T-helper 2 cell (primary cell): Measurements from ENCODE around the gene S100G.
A peak's percentile ranks its signal among the peaks of the same experiment; 100 is the strongest.

Source experiments
- DNase-seq, 5 experiments: peaks; one replicate each; pipeline versions ENCODE4 v3.0.0 to v3.0.0-alpha.2; 2012 to 2022

S100G gene

DNA sequence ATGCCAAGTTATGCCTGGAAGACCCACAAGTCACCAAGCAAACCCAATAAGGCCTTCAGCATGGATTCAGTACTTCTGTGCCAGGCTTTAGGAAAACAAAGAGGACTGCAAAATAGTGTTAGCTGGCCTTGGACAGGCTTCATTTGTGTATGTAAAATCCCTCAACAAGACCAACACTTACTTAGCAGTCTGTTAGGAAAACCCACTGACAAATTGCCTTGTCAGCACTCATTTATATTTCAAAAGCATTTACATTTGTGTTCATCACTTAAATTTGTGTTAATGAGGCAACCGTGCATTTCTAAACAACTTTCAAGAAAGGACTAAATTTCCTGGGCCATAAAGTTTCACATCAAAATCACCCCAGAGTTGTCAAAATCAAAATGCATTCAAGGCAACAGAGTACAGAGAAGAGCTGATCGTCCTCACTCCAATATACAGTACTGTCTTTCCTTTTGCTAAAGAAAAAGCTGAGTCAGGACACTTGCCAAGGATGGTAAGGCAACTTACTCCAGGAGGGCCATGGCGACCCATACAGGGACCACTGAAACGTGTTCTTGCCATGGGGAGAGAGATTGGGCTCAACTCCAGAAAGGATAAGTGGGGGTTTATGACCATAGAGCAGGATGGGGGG lies 1.6 kb downstream of the S100G start:
- DNase-seq, result no peak

DNA sequence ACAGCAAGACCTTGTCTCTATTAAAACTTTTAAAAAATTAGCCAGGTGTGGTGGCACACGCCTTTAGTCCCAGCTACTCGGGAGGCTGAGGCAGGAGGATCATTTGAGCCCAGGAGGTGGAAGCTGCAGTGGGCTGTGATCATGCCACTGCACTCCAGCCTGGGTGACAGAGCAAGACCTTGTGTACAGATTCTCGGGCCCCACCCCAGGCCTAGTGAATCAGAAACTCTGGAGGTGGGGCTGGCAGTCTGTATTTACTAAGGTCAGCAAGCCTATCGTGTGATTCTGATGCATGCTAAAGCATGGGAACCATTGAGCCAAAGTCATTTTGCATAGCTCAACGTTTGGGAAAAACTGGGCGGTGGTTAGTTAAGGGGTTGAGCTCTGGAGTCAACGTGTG lies 3.5 kb downstream of the S100G start:
- no peak for DNase-seq

DNA sequence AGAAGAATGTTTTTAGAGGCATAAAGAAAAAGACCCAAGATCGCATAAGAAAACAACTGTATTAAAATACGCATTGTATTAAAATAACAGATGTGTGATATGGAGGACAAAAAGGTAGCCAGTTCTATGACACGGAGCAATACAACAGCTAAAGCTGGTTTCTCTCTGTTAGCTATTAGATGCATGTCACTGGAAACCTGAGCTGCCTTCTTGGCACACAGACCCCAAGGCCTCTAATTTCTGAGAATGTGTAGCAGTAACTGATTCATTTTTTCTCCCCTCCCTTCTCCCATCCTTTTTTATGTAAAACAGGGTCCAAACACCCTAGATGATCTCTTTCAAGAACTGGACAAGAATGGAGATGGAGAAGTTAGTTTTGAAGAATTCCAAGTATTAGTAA lies 4.1 kb downstream of the S100G start:
- DNase-seq, result no peak

DNA sequence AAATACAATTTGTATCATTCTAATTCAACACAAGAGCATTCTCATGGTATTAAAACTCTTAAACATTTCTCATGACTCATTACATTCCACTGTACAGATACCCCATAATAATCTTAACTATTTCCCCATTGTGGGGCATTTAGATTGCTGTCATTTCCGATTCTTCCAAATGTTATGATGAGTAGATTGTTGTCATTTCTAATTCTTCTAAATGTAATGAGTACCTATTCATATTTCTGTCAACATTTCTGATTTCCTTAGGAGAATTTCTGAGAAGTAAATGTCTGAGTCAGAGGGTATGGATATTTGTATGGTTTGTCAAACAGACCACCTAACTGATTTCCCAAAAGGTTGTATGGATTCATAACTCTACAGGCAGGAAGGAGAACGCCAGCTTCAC lies 8.3 kb downstream of the S100G start:
- no peak for DNase-seq

DNA sequence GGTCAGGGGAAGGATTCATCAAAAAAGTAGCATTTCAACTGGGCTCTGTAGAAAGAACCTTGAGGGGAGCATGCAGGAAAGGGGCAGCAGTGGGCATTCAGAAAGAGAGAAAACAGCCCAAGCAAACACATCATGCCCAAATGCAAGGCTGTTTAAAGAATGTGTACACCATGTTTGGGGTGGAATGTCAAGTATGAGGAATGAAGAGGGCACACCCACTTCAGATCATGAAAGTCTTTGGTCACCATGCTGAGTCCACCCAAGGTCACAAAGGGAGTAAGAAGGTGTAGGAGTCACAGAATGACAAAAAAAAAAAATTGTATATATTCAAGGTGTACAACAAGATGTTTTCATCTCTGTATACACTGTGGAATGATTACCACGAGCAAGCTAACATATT lies 9.4 kb downstream of the S100G start:
- no peak for DNase-seq

DNA sequence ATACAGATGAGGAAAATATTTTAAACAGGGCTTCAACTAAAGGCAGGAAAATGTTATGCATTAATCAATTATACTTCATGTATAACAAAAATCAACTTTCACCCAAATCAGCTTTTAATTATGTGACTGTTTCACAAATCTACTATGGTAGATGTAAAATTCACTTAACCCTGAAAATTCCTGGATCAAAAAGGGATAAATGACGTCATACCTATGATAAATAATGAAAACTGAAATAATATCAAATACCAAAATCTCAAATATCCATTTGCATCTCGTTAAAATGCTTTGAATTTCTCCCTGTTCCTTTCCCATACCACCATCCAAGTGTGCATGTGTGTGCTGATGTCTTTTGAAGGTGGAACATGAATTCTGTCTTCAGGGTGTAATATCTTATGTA lies 11.5 kb downstream of the S100G start:
- no peak for DNase-seq

DNA sequence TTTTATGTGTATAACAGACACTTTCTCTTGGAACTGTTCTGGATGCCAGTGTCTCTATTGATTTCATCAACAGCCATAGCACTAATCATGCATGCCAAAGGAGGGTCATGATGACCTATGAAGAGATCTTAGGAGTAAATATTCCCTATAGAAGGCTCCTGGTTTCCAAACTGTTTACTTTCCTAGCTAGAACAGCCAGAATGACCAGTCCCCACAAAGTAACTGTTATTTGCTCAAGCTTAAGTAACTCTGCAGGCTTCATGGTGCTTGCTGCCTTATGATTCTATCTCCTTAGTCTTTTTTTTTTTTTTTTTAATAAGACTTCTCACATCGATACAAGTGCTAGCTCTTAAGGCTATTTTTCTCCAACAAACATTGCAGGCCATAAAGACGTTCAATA lies 12.4 kb downstream of the S100G start:
- no peak for DNase-seq

DNA sequence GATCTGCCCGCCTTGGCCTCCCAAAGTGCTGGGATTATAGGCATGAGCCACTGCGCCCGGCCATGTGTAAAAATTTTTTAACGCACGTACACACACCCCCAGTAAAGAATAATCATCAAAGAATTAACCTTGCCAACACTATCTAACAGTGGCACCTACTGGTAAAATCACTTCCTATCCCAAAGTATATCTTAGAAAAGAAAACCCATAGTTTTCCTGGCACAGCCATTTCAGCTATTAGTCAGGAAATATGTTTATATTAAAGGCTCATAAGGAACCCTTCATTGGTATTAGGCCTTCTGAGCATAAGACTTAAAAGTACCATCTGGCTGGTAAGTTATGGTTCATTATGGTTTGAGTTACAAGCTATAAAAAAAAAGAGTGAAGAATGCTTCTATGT lies 14.1 kb downstream of the S100G start:
- no peak for DNase-seq

DNA sequence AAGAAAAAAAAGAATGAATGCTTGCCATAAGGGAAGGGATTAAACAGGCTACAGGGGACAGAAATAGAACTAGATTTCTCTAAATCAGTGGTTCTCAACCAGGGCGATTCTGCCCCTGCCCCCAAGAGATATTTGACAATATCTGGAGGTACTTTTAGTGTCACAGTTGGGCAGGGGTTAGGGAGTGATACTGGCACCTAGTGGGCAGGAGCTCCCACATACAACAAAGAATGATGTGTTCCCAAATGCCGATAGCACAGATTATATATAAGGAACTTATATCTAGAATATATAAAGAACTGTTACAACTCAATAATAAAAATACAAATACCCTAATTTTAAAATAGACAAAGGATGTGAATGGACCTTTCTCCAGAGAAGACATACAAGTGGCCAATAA lies 14.7 kb downstream of the S100G start:
- no peak for DNase-seq

DNA sequence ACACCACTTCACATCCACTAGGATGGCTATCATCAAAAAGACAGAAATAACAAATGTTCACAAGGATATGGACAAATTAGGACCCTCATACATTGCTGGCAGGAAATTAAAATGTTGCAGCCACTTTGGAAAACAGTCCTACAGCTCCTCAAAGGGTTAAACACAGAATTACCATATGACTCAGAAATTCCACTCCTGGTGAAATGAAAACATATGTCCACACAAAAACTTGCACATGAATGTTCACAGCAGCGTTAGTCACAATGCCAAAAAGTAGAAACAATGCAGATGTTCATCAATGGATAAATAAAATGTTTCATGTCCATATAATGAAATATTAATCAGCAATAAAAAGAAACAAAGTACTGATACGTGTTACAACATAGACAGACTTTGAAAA lies 15.1 kb downstream of the S100G start:
- no peak for DNase-seq

DNA sequence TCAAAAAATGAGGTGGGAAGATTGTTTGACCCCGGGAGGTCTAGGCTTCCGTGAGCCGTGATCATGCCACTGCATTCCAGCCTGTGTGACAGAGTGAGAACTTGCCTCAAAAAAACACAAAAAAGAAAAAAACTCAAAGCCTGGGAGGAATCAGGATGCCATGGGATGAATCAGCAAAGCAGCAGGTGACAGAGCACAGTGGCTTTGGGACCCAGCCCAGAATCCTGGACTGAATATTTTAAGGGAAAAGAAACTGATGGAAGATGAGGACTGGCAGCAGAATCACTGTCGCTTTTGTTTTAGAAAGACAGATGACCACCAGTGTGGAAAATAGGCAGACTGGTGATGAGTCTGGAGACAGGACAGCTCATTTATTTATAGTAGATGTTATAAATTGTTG lies 16.6 kb downstream of the S100G start:
- no peak for DNase-seq

DNA sequence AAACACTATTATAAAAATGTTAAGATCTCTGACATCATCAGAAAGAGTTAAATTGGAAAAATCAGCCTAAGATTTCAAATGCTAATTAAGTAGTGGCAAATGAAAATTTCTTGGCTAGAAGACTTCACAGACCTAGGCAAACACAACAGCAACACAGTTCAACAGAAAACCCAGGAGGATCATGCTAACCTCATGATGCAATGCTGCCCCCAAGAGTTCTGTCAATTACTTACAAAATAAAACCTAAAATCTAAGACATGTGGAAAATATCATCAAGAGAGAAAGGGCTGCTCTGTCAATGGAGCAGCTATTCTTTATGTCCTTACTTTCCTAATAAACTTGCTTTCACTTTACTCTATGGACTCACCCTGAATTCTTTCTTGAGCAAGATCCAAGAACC lies 21.0 kb downstream of the S100G start:
- peak in 1 of 5 experiments; percentile 55 for DNase-seq

DNA sequence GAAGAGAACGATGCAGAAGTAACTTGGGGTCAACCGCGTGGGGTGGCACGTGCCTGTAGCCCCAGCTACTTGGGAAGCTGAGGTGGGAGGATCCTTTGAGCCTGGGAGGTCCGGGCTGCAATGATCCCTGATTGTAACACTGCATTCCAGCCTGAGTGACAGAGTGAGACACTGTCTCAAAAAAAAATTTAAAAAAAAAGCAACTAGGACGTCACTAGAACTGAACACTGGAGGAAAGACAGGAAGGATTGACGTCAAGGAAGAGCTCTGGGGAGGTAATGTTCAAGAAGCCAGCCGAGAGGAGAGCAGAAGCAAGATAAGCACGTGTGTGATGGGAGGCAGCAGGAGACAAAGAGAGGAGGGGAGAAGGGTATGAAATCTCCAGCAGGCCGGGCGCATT lies 28.7 kb downstream of the S100G start:
- no peak for DNase-seq

DNA sequence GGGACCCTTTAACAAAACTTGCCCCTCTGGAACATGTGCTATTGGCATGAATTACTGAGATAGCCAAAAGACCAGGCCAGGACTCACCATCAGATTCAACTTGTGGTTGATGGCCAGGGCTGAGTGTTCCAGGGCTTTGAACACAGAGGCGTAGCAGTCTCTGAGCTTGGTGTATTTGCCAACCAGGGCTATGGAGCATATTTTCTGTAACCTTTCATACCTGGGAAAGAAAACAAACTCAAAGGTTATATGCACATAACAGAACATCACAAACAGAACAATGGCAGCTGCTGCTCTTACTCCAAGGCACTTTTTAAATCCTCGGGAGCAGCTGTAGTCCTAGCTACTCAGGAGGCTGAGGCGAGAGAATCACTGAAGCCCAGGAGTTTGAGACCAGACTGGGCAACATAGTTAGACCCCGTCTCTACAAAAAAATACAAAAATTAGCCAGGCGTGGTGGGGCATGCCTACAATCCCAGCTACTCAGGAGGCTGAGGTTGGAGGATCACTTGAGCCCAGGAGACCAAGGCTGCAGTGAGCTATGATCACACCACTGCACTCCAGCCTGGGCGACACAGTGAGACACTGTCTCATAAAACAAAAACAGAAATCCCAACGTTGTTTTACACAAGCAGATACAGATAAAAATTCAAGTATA lies 33.2 kb downstream of the S100G start:
- no peak for DNase-seq

DNA sequence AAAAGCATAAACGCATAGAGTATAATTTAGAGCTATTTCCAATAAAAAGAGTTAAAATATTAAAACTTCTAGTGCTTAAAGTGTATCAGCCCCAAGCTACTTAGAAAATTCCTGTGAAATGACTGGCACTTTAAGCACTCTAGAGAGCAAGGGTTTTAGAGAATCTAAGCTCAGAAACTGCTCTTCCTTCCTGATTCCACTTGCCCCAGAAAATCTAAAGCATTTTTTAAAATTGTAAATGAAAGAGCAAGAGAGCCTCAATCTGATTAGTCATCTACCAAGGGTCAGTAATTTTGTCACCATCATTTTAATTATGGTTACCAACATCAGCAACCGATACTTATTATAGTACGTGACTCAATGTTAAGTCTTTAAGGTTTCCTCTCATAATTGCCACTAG lies 37.6 kb downstream of the S100G start:
- no peak for DNase-seq

DNA sequence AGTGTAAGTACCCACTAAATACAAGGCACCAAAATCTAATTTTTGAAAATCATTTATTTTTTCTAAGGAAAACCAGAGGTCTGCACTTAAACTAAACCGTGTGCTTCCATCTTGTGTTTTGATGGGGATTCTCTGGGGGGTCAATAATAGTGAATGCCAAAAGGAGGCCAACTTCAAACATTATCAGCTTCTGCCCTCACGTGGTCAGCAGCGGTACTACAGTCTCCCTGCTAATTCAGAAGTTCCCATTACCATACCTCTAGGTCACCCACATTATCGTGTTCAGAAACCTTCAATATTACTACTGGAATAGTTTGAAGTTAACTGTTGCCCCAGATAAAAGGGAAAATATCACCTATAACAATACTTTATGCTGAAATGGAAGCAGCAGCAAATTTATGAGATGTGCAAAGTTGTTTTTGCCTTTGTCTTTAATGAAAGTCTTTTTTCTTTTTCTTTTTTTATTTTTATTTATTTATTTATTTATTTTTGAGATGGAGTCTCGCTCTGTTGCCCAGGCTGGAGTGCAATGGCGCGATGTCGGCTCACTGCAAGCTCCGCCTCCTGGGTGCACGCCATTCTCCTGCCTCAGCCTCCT lies 45.2 kb downstream of the S100G start:
- peak; percentile 13 to 42 (median 37) for DNase-seq

DNA sequence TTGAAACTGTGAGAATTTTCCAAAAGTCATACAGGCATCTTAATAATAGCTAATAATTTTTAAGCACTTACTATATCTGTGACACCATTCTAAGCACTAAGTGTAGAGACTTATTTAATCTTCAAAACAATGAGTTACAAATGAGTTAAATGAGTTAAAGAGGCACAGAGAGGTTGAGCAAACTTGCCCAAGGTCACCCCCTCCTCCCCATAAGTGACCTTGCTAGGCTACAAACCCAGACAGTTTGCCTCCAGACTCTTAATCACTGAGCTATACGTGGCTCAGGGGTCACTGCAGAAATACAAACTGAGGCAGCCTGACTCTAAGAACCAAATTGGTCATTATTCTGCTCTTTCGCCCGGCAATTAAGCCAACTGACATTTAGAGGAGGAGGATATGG lies 47.0 kb downstream of the S100G start:
- no peak for DNase-seq

DNA sequence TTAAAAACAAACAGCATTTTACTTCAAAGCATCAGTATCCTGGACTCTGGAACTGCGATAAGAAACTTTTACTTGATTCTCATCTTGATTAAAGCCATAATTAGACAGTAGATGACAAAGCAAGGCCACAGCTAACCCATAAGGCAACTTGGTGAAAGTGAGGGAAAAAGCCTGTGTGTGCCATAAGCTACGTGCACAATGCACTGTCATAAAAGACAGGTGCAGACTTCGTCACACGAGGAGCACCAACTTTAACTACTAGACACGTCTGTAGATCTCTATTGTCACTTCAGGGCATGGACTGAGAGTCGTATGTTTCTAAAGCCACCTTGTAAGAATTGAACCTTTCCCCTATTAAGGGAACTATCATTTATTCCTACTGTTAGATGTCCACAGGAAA lies 49.4 kb downstream of the S100G start:
- no peak for DNase-seq

DNA sequence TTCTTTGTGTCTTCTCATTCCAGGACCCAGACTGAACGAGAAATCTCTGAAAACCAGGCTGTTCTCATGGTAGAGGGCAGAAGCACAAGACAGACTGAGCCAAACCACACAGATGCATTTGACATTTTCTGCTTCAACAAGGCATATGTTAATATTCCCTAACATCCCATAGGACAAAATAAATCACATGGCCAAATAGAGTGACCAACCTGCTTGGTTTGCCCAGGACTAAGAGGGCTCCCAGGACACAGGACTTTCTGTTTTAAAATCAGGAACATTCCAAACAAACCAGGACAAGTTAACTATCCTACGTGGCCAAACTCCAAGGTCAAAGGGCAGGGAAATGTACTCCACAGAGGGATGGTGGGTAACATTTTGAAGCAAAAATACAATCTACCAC lies 50.8 kb downstream of the S100G start:
- DNase-seq, result no peak

DNA sequence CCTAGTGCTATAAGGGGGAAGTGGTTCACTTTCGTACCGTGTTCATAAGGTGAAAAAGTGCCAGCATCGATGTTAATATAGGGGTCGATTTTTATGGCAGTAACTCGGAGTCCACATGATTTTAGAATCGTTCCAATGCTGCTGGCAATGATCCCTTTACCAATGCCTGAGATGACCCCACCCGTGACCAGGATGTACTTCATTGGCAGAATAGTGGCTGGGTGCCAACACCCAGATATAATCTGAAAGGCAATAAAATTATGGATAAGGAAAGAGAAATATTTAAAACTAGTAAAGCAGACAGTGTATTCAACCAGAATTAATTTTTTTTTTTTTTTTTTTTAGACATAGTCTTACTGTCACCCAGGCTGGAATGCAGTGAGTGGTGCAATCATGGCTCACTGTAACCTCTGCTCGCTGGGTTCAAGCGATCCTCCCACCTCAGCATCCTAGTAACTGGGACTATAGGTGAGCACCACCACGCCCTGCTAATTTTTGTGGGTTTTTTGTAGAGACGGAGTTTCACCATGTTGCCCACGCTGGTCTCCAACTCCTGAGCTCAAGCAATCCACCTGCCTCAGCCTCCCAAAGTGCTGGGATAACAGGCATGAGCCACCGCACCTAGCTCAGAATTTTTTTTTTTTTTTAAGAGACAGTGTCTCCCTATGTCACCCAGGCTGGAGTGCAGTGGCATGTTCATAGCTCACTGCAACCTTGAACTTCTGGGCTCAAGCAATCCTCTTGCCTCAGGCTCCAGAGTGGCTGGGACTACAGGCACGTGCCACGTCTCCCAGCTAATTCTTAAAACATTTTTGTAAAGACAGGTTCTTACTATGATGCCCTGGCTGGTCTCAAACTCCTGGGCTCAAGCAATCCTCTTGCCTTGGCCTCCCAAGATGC lies 53.0 kb downstream of the S100G start:
- DNase-seq, result no peak
